Neutrophil (primary cell): ENCODE results near the gene PDZD7.

Experiments
- H3K27ac ChIP-seq: fragments of 200-600 bp; sonication (generic); 2 replicates; pipeline ENCODE4 v1.5.1; 2016; ENCODE audit warnings: mild to moderate bottlenecking, moderate library complexity
- H3K27me3 ChIP-seq: fragments of 200-600 bp; sonication (generic); 2 replicates; pipeline ENCODE4 v1.6.0; 2016; ENCODE audit warnings: mild to moderate bottlenecking
- H3K36me3 ChIP-seq: fragments of 200-600 bp; sonication (generic); 2 replicates; pipeline ENCODE4 v1.5.1; 2017
- H3K4me1 ChIP-seq, 2 experiments: fragments of 200-600 bp in 1 of 2; sonication (generic) in 1 of 2; 1 replicate in 1 of 2; 2 replicates in 1 of 2; pipeline versions ENCODE4 v1.5.1 to v1.6.1; 2013 to 2016; ENCODE audit warnings: low read depth in 1 of 2, low read length in 1 of 2, mild to moderate bottlenecking in 1 of 2, moderate library complexity in 1 of 2; ENCODE audit not compliant: control insufficient read depth in 1 of 2, insufficient read depth in 1 of 2
- H3K4me3 ChIP-seq, 2 experiments: fragments of 200-600 bp in 1 of 2; sonication (generic) in 1 of 2; 1 replicate in 1 of 2; 2 replicates in 1 of 2; pipeline ENCODE4 v1.5.1; 2013 to 2016; ENCODE audit warnings: low read depth in 1 of 2, low read length in 1 of 2, mild to moderate bottlenecking in 1 of 2, moderate library complexity in 1 of 2
- H3K9me3 ChIP-seq: fragments of 200-600 bp; sonication (generic); 2 replicates; pipeline ENCODE4 v1.5.1; 2016
- TF ChIP-seq, protein P1 (sequence below): fragments of 200-600 bp; sonication (generic); IDR thresholded peaks from 2 replicates; pipeline ENCODE4 v1.5.1; 2016; ENCODE audit warnings: antibody characterized with exemption

The PDZD7 gene

DNA sequence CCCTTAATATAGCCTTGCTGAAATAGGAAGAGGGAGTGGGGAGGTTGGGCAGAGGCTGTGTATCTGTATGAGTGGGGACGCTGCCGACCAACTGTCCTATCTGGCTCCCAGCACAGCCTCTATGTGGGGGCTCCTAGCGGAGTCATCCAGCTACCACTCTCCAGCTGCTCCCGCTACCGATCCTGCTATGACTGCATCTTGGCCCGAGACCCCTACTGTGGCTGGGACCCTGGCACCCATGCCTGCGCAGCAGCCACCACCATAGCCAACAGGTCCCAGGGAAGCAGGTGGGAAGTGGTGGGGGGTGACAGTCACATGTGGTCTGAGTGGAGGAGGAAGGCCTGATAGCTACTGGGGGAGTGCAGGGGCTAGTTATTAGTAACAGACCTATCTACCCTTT is 50.2 kb downstream of the PDZD7 start:
- H3K4me1 ChIP-seq = no peaks in the 10 kb centered on the region
- H3K36me3 ChIP-seq = peaks cover 32% of the 10 kb centered on the region
- no peaks in the 10 kb centered on the region for H3K9me3 ChIP-seq
- H3K4me3 ChIP-seq = no peak overlapping the region
- TF ChIP-seq, protein P1, sequence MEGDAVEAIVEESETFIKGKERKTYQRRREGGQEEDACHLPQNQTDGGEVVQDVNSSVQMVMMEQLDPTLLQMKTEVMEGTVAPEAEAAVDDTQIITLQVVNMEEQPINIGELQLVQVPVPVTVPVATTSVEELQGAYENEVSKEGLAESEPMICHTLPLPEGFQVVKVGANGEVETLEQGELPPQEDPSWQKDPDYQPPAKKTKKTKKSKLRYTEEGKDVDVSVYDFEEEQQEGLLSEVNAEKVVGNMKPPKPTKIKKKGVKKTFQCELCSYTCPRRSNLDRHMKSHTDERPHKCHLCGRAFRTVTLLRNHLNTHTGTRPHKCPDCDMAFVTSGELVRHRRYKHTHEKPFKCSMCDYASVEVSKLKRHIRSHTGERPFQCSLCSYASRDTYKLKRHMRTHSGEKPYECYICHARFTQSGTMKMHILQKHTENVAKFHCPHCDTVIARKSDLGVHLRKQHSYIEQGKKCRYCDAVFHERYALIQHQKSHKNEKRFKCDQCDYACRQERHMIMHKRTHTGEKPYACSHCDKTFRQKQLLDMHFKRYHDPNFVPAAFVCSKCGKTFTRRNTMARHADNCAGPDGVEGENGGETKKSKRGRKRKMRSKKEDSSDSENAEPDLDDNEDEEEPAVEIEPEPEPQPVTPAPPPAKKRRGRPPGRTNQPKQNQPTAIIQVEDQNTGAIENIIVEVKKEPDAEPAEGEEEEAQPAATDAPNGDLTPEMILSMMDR = no peak
- no peaks in the 10 kb centered on the region for H3K27me3 ChIP-seq
- H3K27ac ChIP-seq = no peak overlapping the region

DNA sequence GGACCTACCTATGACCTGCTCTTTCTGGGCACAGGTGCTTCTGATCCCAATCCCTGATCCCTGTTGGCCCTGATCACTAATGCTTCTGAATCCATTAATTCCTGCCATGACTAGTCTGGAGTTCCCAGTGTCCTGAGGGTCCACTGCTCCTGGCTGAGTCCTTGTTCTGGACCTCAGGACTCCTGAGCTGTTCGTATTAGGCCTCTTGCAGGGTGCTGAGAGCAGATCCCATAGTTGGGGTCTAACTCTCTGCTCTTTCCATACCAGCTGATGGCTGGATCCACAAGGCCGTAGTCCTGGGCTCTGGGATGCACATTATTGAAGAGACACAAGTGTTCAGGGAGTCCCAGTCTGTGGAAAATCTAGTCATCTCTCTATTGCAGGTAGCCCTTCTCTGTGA is 50.6 kb downstream of the PDZD7 start:
- TF ChIP-seq, protein P1 = no peak
- H3K36me3 ChIP-seq = peaks cover 32% of the 10 kb centered on the region

DNA sequence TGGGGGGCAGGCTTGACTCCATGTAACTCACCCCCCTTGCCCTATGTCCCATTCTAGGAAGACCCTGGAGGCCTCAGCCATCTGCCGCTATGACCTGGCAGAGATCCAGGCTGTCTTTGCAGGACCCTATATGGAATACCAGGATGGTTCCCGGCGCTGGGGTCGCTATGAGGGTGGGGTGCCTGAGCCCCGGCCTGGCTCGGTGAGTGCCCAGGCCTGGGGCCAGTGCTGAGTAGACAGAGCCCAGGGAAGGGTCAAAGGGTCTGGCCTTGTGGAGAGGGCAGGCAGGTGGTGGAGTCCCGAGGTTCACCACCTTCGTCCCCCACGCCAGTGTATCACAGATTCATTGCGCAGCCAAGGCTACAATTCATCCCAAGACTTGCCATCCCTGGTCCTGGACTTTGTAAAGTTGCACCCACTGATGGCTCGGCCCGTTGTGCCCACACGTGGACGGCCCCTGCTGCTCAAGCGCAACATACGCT is 51.1 kb downstream of the PDZD7 start:
- H3K4me1 ChIP-seq = no peaks in the 10 kb centered on the region
- H3K27ac ChIP-seq = no peak overlapping the region
- TF ChIP-seq, protein P1 = no peak
- H3K4me3 ChIP-seq = no peak overlapping the region
- no peaks in the 10 kb centered on the region for H3K27me3 ChIP-seq
- no peaks in the 10 kb centered on the region for H3K9me3 ChIP-seq
- H3K36me3 ChIP-seq = peaks cover 32% of the 10 kb centered on the region

More for the DNA sequence above, 50.6 kb downstream of the PDZD7 start:
- H3K4me1 ChIP-seq = no peaks in the 10 kb centered on the region
- H3K27me3 ChIP-seq = no peaks in the 10 kb centered on the region
- H3K9me3 ChIP-seq = no peaks in the 10 kb centered on the region
- H3K27ac ChIP-seq = no peak overlapping the region
- no peak overlapping the region for H3K4me3 ChIP-seq

DNA sequence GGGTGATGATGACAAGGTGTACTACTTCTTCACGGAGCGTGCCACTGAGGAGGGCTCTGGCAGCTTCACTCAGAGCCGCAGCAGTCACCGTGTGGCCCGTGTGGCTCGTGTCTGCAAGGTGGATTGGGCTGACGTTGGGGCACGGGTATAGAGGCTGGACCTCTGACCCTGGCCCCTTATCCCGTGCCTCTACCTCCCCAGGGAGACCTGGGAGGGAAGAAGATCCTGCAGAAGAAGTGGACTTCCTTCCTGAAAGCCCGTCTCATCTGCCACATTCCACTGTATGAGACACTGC is 52.1 kb downstream of the PDZD7 start:
- TF ChIP-seq, protein P1 = no peak
- no peaks in the 10 kb centered on the region for H3K9me3 ChIP-seq
- no peak overlapping the region for H3K27ac ChIP-seq
- H3K4me3 ChIP-seq = no peak overlapping the region
- no peaks in the 10 kb centered on the region for H3K27me3 ChIP-seq
- H3K4me1 ChIP-seq = no peaks in the 10 kb centered on the region
- H3K36me3 ChIP-seq = peaks cover 32% of the 10 kb centered on the region

DNA sequence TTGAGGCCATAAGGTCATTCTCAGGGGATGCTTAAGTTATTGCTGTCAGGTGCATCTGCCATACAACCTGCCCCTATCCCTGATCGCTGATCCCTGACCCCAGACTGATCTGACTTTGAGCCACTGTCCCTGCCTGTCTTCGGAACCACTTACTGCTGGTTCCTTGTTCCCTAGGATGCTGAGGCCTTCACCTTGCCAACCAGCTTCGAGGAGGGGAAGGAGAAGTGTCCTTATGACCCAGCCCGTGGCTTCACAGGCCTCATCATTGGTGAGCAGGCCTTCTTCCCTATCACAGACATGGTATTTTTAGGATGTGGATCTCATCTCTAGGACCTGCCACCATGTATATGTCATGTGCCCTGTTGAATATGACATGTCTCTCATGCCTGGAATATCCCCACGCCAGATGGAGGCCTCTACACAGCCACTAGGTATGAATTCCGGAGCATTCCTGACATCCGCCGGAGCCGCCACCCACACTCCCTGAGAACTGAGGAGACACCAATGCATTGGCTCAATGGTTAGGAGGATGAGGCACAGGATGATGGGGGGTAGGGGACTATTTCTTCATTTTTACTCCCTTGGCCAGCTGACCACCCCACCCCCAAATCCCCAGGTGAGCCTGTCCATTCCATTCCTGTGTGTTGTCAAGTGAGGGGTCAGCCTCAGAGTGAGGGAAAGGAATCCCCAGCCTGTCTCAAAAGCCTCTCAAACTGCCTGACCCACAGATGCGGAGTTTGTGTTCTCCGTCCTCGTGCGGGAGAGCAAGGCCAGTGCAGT is 52.6 kb downstream of the PDZD7 start:
- TF ChIP-seq, protein P1 = no peak
- Histone ChIP-seq H3K9me3 (no peaks in the 10 kb centered on the region), H3K27ac (no peak overlapping the region), H3K4me1 (no peaks in the 10 kb centered on the region), H3K4me3 (no peak overlapping the region), H3K36me3 (peaks cover 32% of the 10 kb centered on the region), H3K27me3 (no peaks in the 10 kb centered on the region)
